ENCODE results near the gene GLS. TPM values are rescaled to one million over a fixed set of nuclear protein-coding genes. Genes with fewer than 3 reads are reported as not detected.

Gene GLS
- total and polyA plus RNA-seq, 2 donors (not counting 1 experiment from before 2014, with no cell fraction given): 32.5 to 195 TPM

DNA sequence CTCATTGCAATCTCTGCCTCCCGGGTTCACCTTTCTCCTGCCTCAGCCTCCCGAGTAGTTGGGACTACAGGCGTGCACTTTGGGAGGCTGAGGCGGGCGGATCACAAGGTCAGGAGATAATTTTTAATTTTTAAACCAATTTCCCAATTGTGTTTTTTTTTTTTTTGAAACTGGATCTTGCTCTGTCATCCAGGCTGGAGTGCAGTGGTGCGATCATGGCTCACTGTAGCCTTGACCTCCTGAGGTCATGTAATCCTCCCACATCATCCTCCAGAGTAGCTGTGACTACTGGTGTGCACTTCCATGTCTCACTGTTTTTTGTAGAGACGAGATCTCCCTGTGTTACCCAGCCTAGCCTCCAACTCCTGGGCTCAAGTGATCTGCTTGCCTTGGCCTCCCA is 49.3 kb downstream of the GLS start:
- no peak overlapping the region for H3K4me3 ChIP-seq (ENCODE audit: control extremely low read depth in 1 of 5, extremely low read depth in 1 of 5, insufficient read depth in 1 of 5, low read depth in 2 of 5, low read length in 4 of 5)
- no peak overlapping the region for H3K9ac ChIP-seq (ENCODE audit: low read length)
- no peaks in the 10 kb centered on the region for H4K20me1 ChIP-seq (ENCODE audit: control insufficient read depth, insufficient read depth, low read length, poor library complexity, severe bottlenecking)
- no peaks in the 10 kb centered on the region for H3K27me3 Mint-ChIP-seq
- ChIA-PET POLR2A (interaction anchor here (0.6 kb wide), 1 partner anchor 20 kb away, joined by 3 read pairs; no protein-coding TSS in a partner anchor), CTCF (no interaction called here)
- no peaks in the 10 kb centered on the region for H3K79me2 ChIP-seq (ENCODE audit: control insufficient read depth, insufficient read depth, low read length)
- H2AFZ ChIP-seq (ENCODE audit: insufficient read depth, low read depth, low read length, poor library complexity, severe bottlenecking): no peak overlapping the region
- no peak overlapping the region for H3K27ac Mint-ChIP-seq
- no peaks in the 10 kb centered on the region for H3K27me3 ChIP-seq (replicated peaks in 1 of 4; ENCODE audit: control extremely low read depth in 1 of 4, control insufficient read depth in 3 of 4, insufficient read depth in 4 of 4, low read length in 3 of 4)
- no peaks in the 10 kb centered on the region for H3K4me1 ChIP-seq (ENCODE audit: control insufficient read depth in 2 of 2, insufficient read depth in 2 of 2, low read length in 2 of 2)
- H3K4me1 Mint-ChIP-seq: no peaks in the 10 kb centered on the region
- no peak overlapping the region for H3K27ac ChIP-seq (ENCODE audit: low read length in 2 of 2)
- ATAC-seq (ENCODE audit: low read depth) (no peak), DNase-seq (no peak)
- no peak overlapping the region for H3K4me3 Mint-ChIP-seq
- no peak for TF ChIP-seq EZH2 (IDR thresholded peaks at IDR 0.05; ENCODE audit: borderline replicate concordance, insufficient read depth, low read depth, low read length, poor library complexity, severe bottlenecking)
- TF ChIP-seq, protein P1, sequence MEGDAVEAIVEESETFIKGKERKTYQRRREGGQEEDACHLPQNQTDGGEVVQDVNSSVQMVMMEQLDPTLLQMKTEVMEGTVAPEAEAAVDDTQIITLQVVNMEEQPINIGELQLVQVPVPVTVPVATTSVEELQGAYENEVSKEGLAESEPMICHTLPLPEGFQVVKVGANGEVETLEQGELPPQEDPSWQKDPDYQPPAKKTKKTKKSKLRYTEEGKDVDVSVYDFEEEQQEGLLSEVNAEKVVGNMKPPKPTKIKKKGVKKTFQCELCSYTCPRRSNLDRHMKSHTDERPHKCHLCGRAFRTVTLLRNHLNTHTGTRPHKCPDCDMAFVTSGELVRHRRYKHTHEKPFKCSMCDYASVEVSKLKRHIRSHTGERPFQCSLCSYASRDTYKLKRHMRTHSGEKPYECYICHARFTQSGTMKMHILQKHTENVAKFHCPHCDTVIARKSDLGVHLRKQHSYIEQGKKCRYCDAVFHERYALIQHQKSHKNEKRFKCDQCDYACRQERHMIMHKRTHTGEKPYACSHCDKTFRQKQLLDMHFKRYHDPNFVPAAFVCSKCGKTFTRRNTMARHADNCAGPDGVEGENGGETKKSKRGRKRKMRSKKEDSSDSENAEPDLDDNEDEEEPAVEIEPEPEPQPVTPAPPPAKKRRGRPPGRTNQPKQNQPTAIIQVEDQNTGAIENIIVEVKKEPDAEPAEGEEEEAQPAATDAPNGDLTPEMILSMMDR (IDR thresholded peaks at IDR 0.05): no peak
- WGBS (ENCODE audit: insufficient coverage): 100% methylated on average over 4 of the region's 7 CpGs
- intact Hi-C loops (cut with micrococcal nuclease): loop anchor here (5.0 kb wide), 1 partner anchor 48 kb away; the partner anchor contains the start of gene GLS
- peaks cover 11 to 50% of the 10 kb centered on the region in 2 experiments for H3K36me3 ChIP-seq (replicated peaks in 1 of 2; ENCODE audit: control extremely low read depth in 1 of 2, control insufficient read depth in 1 of 2, extremely low read depth in 1 of 2, insufficient read depth in 2 of 2, low read length in 1 of 2)
- H3K4me2 ChIP-seq (replicated peaks; ENCODE audit: low read depth, low read length, poor library complexity, severe bottlenecking): no peak overlapping the region
- H3K9me3 Mint-ChIP-seq (ENCODE audit: insufficient read depth): no peaks in the 10 kb centered on the region
- H3K9me3 ChIP-seq (ENCODE audit: control extremely low read depth in 1 of 3, control insufficient read depth in 2 of 3, insufficient read depth in 1 of 3, low read length in 2 of 3): no peaks in the 10 kb centered on the region

DNA sequence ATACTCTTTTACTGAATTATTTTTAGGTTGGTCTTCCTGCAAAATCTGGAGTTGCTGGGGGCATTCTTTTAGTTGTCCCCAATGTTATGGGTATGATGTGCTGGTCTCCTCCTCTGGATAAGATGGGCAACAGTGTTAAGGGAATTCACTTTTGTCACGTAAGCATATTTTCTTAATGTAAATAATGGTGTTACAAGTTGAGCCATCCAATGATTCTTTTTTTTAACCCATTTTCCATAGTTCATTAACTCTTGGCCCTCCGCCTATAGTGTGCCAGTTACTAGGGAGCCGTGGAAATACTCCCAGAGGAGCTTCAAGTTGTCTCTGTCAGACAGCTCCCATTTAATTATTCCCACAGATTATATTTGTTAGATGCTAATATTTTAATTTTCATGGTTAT is 49.8 kb downstream of the GLS start:
- DNase-seq (no peak), ATAC-seq (ENCODE audit: low read depth) (no peak)
- no peak for TF ChIP-seq EZH2 (IDR thresholded peaks at IDR 0.05; ENCODE audit: borderline replicate concordance, insufficient read depth, low read depth, low read length, poor library complexity, severe bottlenecking)
- TF ChIP-seq, protein P1 (IDR thresholded peaks at IDR 0.05): no peak
- H3K27ac ChIP-seq (ENCODE audit: low read length in 2 of 2): no peak overlapping the region
- no CpG with 5 or more reads among the region's 3 CpGs for WGBS (ENCODE audit: insufficient coverage)
- ChIA-PET CTCF (interaction anchor here (0.9 kb wide), 1 partner anchor 80 kb away, joined by 3 read pairs; no protein-coding TSS in a partner anchor), POLR2A (interaction anchor here (0.6 kb wide), 1 partner anchor 20 kb away, joined by 3 read pairs; no protein-coding TSS in a partner anchor)
- no peak overlapping the region for H3K4me3 Mint-ChIP-seq
- no peaks in the 10 kb centered on the region for H3K27me3 ChIP-seq (replicated peaks in 1 of 4; ENCODE audit: control extremely low read depth in 1 of 4, control insufficient read depth in 3 of 4, insufficient read depth in 4 of 4, low read length in 3 of 4)
- H3K9me3 Mint-ChIP-seq (ENCODE audit: insufficient read depth): no peaks in the 10 kb centered on the region
- H3K79me2 ChIP-seq (ENCODE audit: control insufficient read depth, insufficient read depth, low read length): no peaks in the 10 kb centered on the region
- H3K4me1 Mint-ChIP-seq: no peaks in the 10 kb centered on the region
- H3K9me3 ChIP-seq (ENCODE audit: control extremely low read depth in 1 of 3, control insufficient read depth in 2 of 3, insufficient read depth in 1 of 3, low read length in 2 of 3): no peaks in the 10 kb centered on the region
- no peak overlapping the region for H3K9ac ChIP-seq (ENCODE audit: low read length)
- H3K27me3 Mint-ChIP-seq: no peaks in the 10 kb centered on the region
- intact Hi-C loops (cut with micrococcal nuclease): loop anchor here (5.0 kb wide), 1 partner anchor 48 kb away; the partner anchor contains the start of gene GLS
- H4K20me1 ChIP-seq (ENCODE audit: control insufficient read depth, insufficient read depth, low read length, poor library complexity, severe bottlenecking): no peaks in the 10 kb centered on the region
- H2AFZ ChIP-seq (ENCODE audit: insufficient read depth, low read depth, low read length, poor library complexity, severe bottlenecking): no peak overlapping the region
- no peak overlapping the region for H3K4me2 ChIP-seq (replicated peaks; ENCODE audit: low read depth, low read length, poor library complexity, severe bottlenecking)
- H3K4me1 ChIP-seq (ENCODE audit: control insufficient read depth in 2 of 2, insufficient read depth in 2 of 2, low read length in 2 of 2): no peaks in the 10 kb centered on the region
- no peak overlapping the region for H3K4me3 ChIP-seq (ENCODE audit: control extremely low read depth in 1 of 5, extremely low read depth in 1 of 5, insufficient read depth in 1 of 5, low read depth in 2 of 5, low read length in 4 of 5)
- H3K36me3 ChIP-seq (replicated peaks in 1 of 2; ENCODE audit: control extremely low read depth in 1 of 2, control insufficient read depth in 1 of 2, extremely low read depth in 1 of 2, insufficient read depth in 2 of 2, low read length in 1 of 2): peaks cover 8 to 45% of the 10 kb centered on the region in 2 experiments
- H3K27ac Mint-ChIP-seq: no peak overlapping the region
